ENCODE measurements around the gene AKAP3. TPM values are rescaled to one million over a fixed set of nuclear protein-coding genes. Genes with fewer than 3 reads are reported as not detected.

AKAP3 gene
- polyA plus RNA-seq, 1 donor (not counting 4 experiments of a cell fraction or from before 2014, with no cell fraction given) = 0.72 TPM

GRCh38 chr12:4572680-4573079 lies 76.2 kb downstream of the AKAP3 start:
- TF ChIP-seq CTCF (optimal IDR thresholded peaks at IDR 0.05 in 1 of 3, IDR thresholded peaks at IDR 0.05 in 1 of 3, conservative IDR thresholded peaks at IDR 0.05 in 1 of 3; ENCODE audit: extremely low read depth in 1 of 3, insufficient read depth in 2 of 3, low read length in 3 of 3) (no peak), EZH2 (IDR thresholded peaks at IDR 0.05; ENCODE audit: low read length) (no peak)
- FAIRE-seq (peak; percentile 29), DNase-seq (ENCODE audit: low read depth, low spot score) (no peak)
- Histone ChIP-seq H4K20me1 (ENCODE audit: control insufficient read depth, extremely low read depth, insufficient read depth, low read length) (no peaks in the 10 kb centered on the region), H3K36me3 (ENCODE audit: control insufficient read depth in 2 of 2, extremely low read depth in 1 of 2, insufficient read depth in 2 of 2, low read length in 2 of 2) (no peaks in the 10 kb centered on the region), H3K79me2 (ENCODE audit: control insufficient read depth, insufficient read depth, low read length) (no peaks in the 10 kb centered on the region), H3K4me3 (ENCODE audit: control insufficient read depth in 2 of 3, extremely low read depth in 1 of 3, insufficient read depth in 2 of 3, low read depth in 1 of 3, low read length in 3 of 3) (no peak overlapping the region), H3K9ac (ENCODE audit: control insufficient read depth, extremely low read depth, insufficient read depth, low read length) (no peak overlapping the region), H3K27me3 (ENCODE audit: control insufficient read depth, extremely low read depth, insufficient read depth, low read length) (no peaks in the 10 kb centered on the region), H3K4me1 (ENCODE audit: control insufficient read depth, extremely low read depth, insufficient read depth, low read length) (no peaks in the 10 kb centered on the region), H3K9me3 (ENCODE audit: control insufficient read depth, low read depth, low read length) (no peaks in the 10 kb centered on the region), H3K4me2 (ENCODE audit: control insufficient read depth, extremely low read depth, insufficient read depth, low read depth, low read length) (no peak overlapping the region), H3K9me1 (ENCODE audit: control insufficient read depth, extremely low read depth, insufficient read depth, low read length) (no peaks in the 10 kb centered on the region), H3K27ac (ENCODE audit: control insufficient read depth, insufficient read depth, low read length) (no peak overlapping the region), H2AFZ (ENCODE audit: control insufficient read depth, low read length) (no peak overlapping the region)
- dilution Hi-C loops (cut with MboI; ENCODE audit: extremely low pct_ligation_motif_present, low sequenced_read_pairs) = no loop called here

GRCh38 chr12:4569261-4569660 lies 79.6 kb downstream of the AKAP3 start:
- H4K20me1 ChIP-seq (ENCODE audit: control insufficient read depth, extremely low read depth, insufficient read depth, low read length) = no peaks in the 10 kb centered on the region
- H3K9ac ChIP-seq (ENCODE audit: control insufficient read depth, extremely low read depth, insufficient read depth, low read length) = no peak overlapping the region
- H3K4me3 ChIP-seq (ENCODE audit: control insufficient read depth in 2 of 3, extremely low read depth in 1 of 3, insufficient read depth in 2 of 3, low read depth in 1 of 3, low read length in 3 of 3) = no peak overlapping the region
- no peaks in the 10 kb centered on the region for H3K4me1 ChIP-seq (ENCODE audit: control insufficient read depth, extremely low read depth, insufficient read depth, low read length)
- FAIRE-seq (no peak), DNase-seq (ENCODE audit: low read depth, low spot score) (no peak)
- no peak overlapping the region for H2AFZ ChIP-seq (ENCODE audit: control insufficient read depth, low read length)
- H3K27me3 ChIP-seq (ENCODE audit: control insufficient read depth, extremely low read depth, insufficient read depth, low read length) = no peaks in the 10 kb centered on the region
- no peak overlapping the region for H3K4me2 ChIP-seq (ENCODE audit: control insufficient read depth, extremely low read depth, insufficient read depth, low read depth, low read length)
- no peaks in the 10 kb centered on the region for H3K9me3 ChIP-seq (ENCODE audit: control insufficient read depth, low read depth, low read length)
- dilution Hi-C loops (cut with MboI; ENCODE audit: extremely low pct_ligation_motif_present, low sequenced_read_pairs) = no loop called here
- no peaks in the 10 kb centered on the region for H3K9me1 ChIP-seq (ENCODE audit: control insufficient read depth, extremely low read depth, insufficient read depth, low read length)
- no peaks in the 10 kb centered on the region for H3K36me3 ChIP-seq (ENCODE audit: control insufficient read depth in 2 of 2, extremely low read depth in 1 of 2, insufficient read depth in 2 of 2, low read length in 2 of 2)
- no peaks in the 10 kb centered on the region for H3K79me2 ChIP-seq (ENCODE audit: control insufficient read depth, insufficient read depth, low read length)
- TF ChIP-seq EZH2 (IDR thresholded peaks at IDR 0.05; ENCODE audit: low read length) (no peak), CTCF (optimal IDR thresholded peaks at IDR 0.05 in 1 of 3, IDR thresholded peaks at IDR 0.05 in 1 of 3, conservative IDR thresholded peaks at IDR 0.05 in 1 of 3; ENCODE audit: extremely low read depth in 1 of 3, insufficient read depth in 2 of 3, low read length in 3 of 3) (no peak)
- no peak overlapping the region for H3K27ac ChIP-seq (ENCODE audit: control insufficient read depth, insufficient read depth, low read length)

All from keratinocyte (primary cell).